ENCODE measurements around the gene SLC39A11.

Gene SLC39A11

GRCh38 chr17:73042809-73043685 is 49.4 kb downstream of the SLC39A11 start:
- no peak for DNase-seq

GRCh38 chr17:73042225-73042624 is 50.3 kb downstream of the SLC39A11 start:
- DNase-seq = no peak

GRCh38 chr17:73039282-73039681 is 53.2 kb downstream of the SLC39A11 start:
- no peak for DNase-seq

- no peak for DNase-seq
Observed at GRCh38 chr17:73031472-73031871, 61.0 kb downstream of the SLC39A11 start.

- DNase-seq = no peak
Observed at GRCh38 chr17:73030995-73031394, 61.5 kb downstream of the SLC39A11 start.

GRCh38 chr17:73030501-73030921 is 62.0 kb downstream of the SLC39A11 start:
- no peak for DNase-seq

- no peak for DNase-seq
Observed at GRCh38 chr17:73029991-73030390, 62.5 kb downstream of the SLC39A11 start.

GRCh38 chr17:73029021-73029420 is 63.5 kb downstream of the SLC39A11 start:
- no peak for DNase-seq

GRCh38 chr17:73028299-73028755 is 64.2 kb downstream of the SLC39A11 start:
- DNase-seq = no peak

GRCh38 chr17:73027130-73027741 is 65.3 kb downstream of the SLC39A11 start:
- no peak for DNase-seq

GRCh38 chr17:73025041-73025560 is 67.4 kb downstream of the SLC39A11 start:
- no peak for DNase-seq

GRCh38 chr17:73023759-73024158 is 68.7 kb downstream of the SLC39A11 start:
- no peak for DNase-seq

- DNase-seq = no peak
Observed at GRCh38 chr17:73022694-73023093, 69.8 kb downstream of the SLC39A11 start.

- DNase-seq = no peak
Observed at GRCh38 chr17:73021771-73022170, 70.7 kb downstream of the SLC39A11 start.

GRCh38 chr17:73020110-73020509 is 72.4 kb downstream of the SLC39A11 start:
- no peak for DNase-seq

GRCh38 chr17:73018599-73018998 is 73.9 kb downstream of the SLC39A11 start:
- no peak for DNase-seq

- no peak for DNase-seq
Observed at GRCh38 chr17:73017658-73018057, 74.8 kb downstream of the SLC39A11 start.

GRCh38 chr17:73015722-73016276 is 76.7 kb downstream of the SLC39A11 start:
- DNase-seq = no peak

- DNase-seq = no peak
Observed at GRCh38 chr17:73013816-73014663, 78.4 kb downstream of the SLC39A11 start.

- DNase-seq = no peak
Observed at GRCh38 chr17:73013301-73013700, 79.2 kb downstream of the SLC39A11 start.

- no peak for DNase-seq
Observed at GRCh38 chr17:73011016-73011486, 81.4 kb downstream of the SLC39A11 start.

- no peak for DNase-seq
Observed at GRCh38 chr17:73010414-73010813, 82.1 kb downstream of the SLC39A11 start.
